GM18508 (cell line): ENCODE measurements around the gene SYTL3.

ENCODE experiments used
- ATAC-seq: cut with Tn5 transposase; IDR thresholded peaks from one replicate; pipeline ENCODE4 v1.9.1; 2021; ENCODE audit warnings: moderate number of reproducible peaks; ENCODE audit not compliant: insufficient read depth, unreplicated experiment

Gene SYTL3

DNA sequence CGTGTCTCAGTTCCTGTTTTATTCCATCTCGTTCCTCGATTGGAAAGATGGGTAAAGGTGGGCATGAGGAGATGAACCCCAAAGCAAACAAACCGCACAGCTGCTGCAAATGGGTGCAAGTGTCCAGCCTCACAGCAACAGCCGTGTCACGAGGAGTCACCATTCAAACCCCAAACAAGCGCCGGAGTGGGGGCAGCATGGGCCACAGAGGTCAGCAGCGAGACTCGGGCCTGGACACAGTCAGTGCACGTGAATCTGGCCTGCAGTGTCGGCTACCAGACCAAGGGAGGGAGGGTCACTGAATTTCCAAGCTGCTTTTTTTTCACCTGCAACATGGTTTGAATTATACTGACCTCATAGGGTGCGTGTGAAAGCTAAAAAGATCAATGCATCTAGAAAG lies 105.8 kb downstream of the SYTL3 start:
- no peak for ATAC-seq

DNA sequence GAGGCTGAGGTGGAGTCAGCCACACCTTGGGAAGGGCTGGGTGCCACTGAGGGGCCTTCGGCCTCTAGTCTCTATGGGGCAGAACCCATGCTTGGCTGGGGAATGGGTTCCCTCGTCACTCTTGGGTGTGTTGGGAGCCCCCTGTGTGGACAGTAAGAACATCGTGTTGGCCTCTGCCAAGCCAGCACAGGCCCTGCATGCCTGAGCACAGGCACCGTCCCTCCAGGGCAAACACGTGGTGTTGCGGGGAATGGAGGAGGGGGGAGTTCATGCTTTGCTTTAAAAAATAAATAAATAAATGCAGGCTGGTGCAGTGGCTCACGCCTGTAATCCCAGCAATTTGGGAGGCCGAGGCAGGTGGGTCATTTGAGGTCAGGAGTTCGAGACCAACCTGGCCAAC lies 106.3 kb downstream of the SYTL3 start:
- no peak for ATAC-seq

- no peak for ATAC-seq
Observed at GRCh38 chr6:158756977-158757752, 107.3 kb downstream of the SYTL3 start.

GRCh38 chr6:158757753-158758090 lies 107.9 kb downstream of the SYTL3 start:
- ATAC-seq: no peak

- ATAC-seq: no peak
Observed at GRCh38 chr6:158758451-158758860, 108.6 kb downstream of the SYTL3 start.

DNA sequence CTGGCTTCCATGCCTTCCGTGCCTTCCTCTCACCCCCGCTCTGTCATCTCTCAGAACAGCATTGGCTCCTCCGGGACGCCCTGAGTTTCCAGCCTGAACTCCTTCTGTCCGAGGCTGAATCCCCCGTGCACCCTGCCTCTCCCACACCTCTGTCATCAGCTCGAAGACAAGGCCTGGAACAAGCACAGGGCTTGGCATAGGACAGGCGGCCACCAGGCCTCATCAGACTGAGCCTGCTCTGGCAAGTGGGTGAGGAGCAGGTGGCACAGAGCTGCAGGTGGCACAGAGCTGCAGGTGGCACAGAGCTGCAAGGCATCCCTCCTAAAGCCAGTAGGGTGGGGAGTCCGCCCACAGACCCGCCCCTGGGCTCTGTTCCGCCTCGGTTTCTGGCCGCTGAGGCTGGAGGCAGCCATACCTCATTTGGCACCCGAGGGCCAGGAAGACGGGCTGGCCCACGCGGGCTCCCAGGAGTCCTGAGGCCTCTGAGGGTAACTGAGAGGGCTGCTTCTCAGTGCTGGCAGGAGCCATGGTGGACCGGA lies 109.2 kb downstream of the SYTL3 start:
- ATAC-seq: no peak

- no peak for ATAC-seq
Observed at GRCh38 chr6:158759966-158760617, 110.2 kb downstream of the SYTL3 start.

DNA sequence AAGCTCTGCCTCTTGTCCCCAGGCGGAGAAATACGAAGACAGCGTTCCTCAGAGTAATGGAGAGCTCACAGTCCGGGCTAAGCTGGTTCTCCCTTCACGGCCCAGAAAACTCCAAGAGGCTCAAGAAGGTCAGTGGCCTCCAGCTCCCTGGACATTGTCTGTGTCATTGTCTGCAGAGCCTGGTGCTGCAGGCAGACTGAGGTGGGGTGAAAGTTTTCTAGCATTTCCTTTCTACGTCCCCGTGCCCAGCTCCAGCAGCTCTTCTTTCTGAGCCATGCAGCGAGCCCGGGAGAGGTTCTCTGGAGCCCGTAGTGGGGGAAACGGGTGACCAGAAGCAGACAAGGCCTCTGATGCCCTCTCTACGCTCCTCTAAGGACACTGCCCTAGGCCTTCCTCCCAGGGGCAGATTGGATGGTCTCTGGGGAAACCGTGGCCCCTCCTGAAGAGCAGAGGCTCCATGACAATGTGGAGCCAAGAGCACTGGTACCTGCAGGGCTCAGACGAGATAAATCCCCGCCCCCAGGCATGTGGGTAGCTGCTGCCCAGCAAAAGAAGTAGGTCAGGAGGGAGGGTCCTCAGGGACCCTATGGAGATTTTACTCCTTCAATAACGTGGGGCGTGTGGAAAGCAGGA lies 110.9 kb downstream of the SYTL3 start:
- ATAC-seq: no peak

GRCh38 chr6:158761746-158762145 lies 111.9 kb downstream of the SYTL3 start:
- no peak for ATAC-seq

GRCh38 chr6:158762787-158763433 lies 113.1 kb downstream of the SYTL3 start:
- ATAC-seq: no peak

DNA sequence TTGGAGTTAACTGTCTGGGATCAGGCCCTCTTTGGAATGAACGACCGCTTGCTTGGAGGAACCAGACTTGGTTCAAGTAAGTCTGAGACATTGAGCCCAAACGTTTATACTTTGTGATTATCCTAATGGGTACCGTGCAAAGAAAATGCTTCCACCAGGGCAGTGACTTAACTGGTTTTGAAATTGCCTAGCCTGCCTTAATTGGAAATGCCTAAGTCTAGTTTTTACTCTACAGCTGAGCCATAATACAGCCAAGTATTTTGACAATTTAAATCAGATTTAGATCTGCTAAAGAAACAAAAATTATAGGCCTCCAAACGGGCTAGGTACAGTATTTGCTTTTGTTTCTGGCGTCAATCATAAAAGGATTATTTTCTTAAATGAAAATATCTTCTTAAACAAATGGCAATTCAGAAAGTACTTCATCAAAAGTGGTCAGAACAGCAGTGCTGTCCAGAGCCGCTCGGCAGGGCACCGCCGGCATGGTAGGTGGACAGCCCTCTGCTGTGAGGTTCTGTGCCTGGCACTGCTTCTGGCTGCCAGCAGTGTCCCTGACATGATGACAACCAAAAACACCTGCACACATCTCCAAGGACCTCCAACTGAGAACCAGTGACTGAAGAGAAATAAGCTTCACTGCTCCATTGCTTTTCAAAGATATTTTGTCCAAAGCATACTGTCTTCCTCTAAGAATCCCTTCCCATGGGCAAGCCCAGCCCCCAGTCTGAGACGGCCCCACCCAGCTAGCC lies 113.8 kb downstream of the SYTL3 start:
- ATAC-seq: no peak

DNA sequence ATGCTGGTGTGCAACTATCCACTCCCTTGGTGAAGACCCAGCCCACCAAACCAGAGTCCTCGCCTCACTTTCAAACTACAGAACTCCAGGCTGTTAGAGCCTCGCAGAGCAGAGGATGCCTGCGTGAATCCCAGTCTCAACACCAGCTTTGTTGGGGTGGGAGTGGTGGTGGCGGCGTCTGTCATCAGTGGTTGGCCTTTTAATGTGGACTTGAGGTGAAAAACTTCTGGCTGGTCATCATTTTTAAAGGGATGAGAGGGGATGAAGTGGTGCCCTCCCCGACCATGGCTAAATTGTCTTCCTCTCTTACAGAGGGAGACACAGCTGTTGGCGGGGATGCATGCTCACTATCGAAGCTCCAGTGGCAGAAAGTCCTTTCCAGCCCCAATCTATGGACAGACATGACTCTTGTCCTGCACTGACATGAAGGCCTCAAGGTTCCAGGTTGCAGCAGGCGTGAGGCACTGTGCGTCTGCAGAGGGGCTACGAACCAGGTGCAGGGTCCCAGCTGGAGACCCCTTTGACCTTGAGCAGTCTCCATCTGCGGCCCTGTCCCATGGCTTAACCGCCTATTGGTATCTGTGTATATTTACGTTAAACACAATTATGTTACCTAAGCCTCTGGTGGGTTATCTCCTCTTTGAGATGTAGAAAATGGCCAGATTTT lies 114.5 kb downstream of the SYTL3 start:
- no peak for ATAC-seq

GRCh38 chr6:158764926-158765325 lies 115.1 kb downstream of the SYTL3 start:
- no peak for ATAC-seq

DNA sequence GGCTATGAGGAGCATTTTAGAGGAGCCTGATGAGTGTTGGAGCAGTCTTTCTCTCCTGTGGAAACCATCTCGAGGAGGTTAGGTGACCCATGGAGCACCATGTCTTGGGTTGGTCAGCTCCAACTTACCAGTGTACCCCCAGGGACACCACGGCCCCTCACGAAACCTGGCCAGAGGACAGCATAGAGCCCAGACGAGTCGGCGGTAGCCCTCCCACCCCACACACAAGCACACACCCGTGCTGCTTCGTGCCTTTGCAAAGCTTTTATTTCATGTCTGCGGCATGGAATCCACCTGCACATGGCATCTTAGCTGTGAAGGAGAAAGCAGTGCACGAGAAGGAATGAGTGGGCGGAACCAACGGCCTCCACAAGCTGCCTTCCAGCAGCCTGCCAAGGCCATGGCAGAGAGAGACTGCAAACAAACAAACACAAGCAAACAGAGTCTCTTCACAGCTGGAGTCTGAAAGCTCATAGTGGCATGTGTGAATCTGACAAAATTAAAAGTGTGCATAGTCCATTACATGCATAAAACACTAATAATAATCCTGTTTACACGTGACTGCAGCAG lies 115.7 kb downstream of the SYTL3 start:
- ATAC-seq: no peak

- no peak for ATAC-seq
Observed at GRCh38 chr6:158766621-158767455, 117.0 kb downstream of the SYTL3 start.

- ATAC-seq: no peak
Observed at GRCh38 chr6:158767709-158768108, 117.9 kb downstream of the SYTL3 start.

DNA sequence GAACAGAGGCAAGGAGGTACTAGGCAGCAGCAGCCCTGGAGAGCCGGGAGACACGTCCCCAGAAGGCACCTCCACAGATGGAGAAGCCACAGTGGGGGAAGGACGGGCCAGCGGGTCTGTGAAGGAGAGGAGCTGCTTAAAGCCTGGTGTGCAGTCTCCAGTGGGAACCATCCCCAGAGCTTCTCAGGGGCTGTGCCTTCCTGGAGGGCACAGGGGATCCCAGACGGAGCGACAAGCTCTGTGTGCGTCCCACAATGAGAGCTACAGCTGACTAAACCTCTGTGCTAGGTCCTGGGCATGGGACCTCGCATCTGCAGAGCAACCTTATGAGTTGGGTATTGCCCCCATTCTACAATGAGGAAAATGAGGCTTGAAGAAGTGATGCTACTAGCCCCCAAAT lies 118.6 kb downstream of the SYTL3 start:
- no peak for ATAC-seq

- ATAC-seq: no peak
Observed at GRCh38 chr6:158769234-158769770, 119.4 kb downstream of the SYTL3 start.
